Uterus (tissue), 4 donors: Measurements from ENCODE around the gene DDC. TPM values are rescaled to one million over a fixed set of nuclear protein-coding genes. Genes with fewer than 3 reads are reported as not detected.
A peak's percentile ranks its signal among the peaks of the same experiment; 100 is the strongest.

Experiments used
- DNase-seq, 2 donors: peaks; one replicate each; pipeline ENCODE4 v3.0.0-alpha.2; 2019 to 2020
- H3K27ac ChIP-seq, 2 donors: fragments of 200-600 bp; sonication (generic); 1 replicate in 1 of 2; 2 replicates in 1 of 2; pipeline ENCODE4 v1.5.1; 2016 to 2018
- H3K27me3 ChIP-seq, 2 donors: fragments of 200-600 bp; sonication (generic); one replicate each; pipeline ENCODE4 v1.5.1; 2018 to 2019; ENCODE audit warnings: control low read depth in 1 of 2
- H3K36me3 ChIP-seq, 2 donors: fragments of 200-600 bp; sonication (generic); one replicate each; pipeline ENCODE4 v1.5.1; 2019; ENCODE audit warnings: control low read depth in 1 of 2
- H3K4me1 ChIP-seq, 2 donors: fragments of 200-600 bp; sonication (generic); one replicate each; pipeline ENCODE4 v1.5.1; 2018 to 2019; ENCODE audit warnings: control low read depth in 1 of 2
- H3K4me3 ChIP-seq, 2 donors: fragments of 200-600 bp; sonication (generic); 1 replicate in 1 of 2; 2 replicates in 1 of 2; pipeline ENCODE4 v1.5.1; 2018 to 2019; ENCODE audit warnings: mild to moderate bottlenecking in 1 of 2
- H3K9me3 ChIP-seq, 2 donors: fragments of 200-600 bp; sonication (generic); one replicate each; pipeline ENCODE4 v1.5.1; 2019; ENCODE audit warnings: control low read depth in 1 of 2
- CTCF ChIP-seq, 4 experiments: fragments of 200-600 bp in 2 of 4; fragments of 450-650 bp in 2 of 4; sonication (generic) in 2 of 4; IDR thresholded peaks; one replicate each; pipeline ENCODE4 v1.5.1; 2016 to 2019; ENCODE audit warnings: antibody characterized with exemption in 4 of 4, mild to moderate bottlenecking in 2 of 4, moderate library complexity in 1 of 4
- POLR2A ChIP-seq, 2 donors: fragments of 450-650 bp; IDR thresholded peaks; one replicate each; pipeline ENCODE4 v1.6.1; 2016; ENCODE audit warnings: antibody characterized with exemption in 2 of 2, mild to moderate bottlenecking in 1 of 2, moderate library complexity in 1 of 2
- intact Hi-C: fragments of 100-400 bp; cut with DNase I; formaldehyde crosslinking; loops from one replicate; pipeline ENCODE4 v1.15.1; 2023; ENCODE audit warnings: low total_unique reads
- total RNA-seq, 4 donors: library from RNA; depleted of rRNA in 3 of 4; stranded (reverse); fragments of >200 nt in 3 of 4; gene quantifications; one replicate each; pipeline versions ENCODE4 v1.1.0 to v1.2.4, GENCODE V29; 2014 to 2023
- donor health status: DM: yes; HTN: yes; CAD: no.

DDC gene
- total RNA-seq, 4 donors from 2014 or later: not detected

- Histone ChIP-seq H3K27me3 (no peaks in the 10 kb centered on the region), H3K9me3 (no peaks in the 10 kb centered on the region), H3K4me3 (no peak overlapping the region), H3K4me1 (peaks cover 4 to 7% of the 10 kb centered on the region in 2 donors), H3K27ac (peak overlapping the region; percentile 51 to 60), H3K36me3 (no peaks in the 10 kb centered on the region)
- DNase-seq: no peak
- intact Hi-C loops: no loop called here
- no peak for TF ChIP-seq POLR2A (IDR thresholded peaks at IDR 0.05)
- TF ChIP-seq CTCF (IDR thresholded peaks at IDR 0.05): no peak
These were observed 68.0 kb downstream of the DDC start for GRCh38 chr7:50497068-50497642.

- Histone ChIP-seq H3K4me1 (peaks cover 4% of the 10 kb centered on the region in 2 donors), H3K27ac (peak overlapping the region in 1 of 2 donors; percentile 60), H3K36me3 (no peaks in the 10 kb centered on the region), H3K4me3 (no peak overlapping the region), H3K9me3 (no peaks in the 10 kb centered on the region), H3K27me3 (no peaks in the 10 kb centered on the region)
- TF ChIP-seq POLR2A (IDR thresholded peaks at IDR 0.05): no peak
- TF ChIP-seq CTCF (IDR thresholded peaks at IDR 0.05): no peak
- intact Hi-C loops: no loop called here
- DNase-seq: no peak
These were observed 68.6 kb downstream of the DDC start for GRCh38 chr7:50496569-50496968.

GRCh38 chr7:50495746-50496145 is 69.5 kb downstream of the DDC start:
- H3K9me3 ChIP-seq: no peaks in the 10 kb centered on the region
- peaks cover 0 to 4% of the 10 kb centered on the region in 2 donors for H3K4me1 ChIP-seq
- H3K27me3 ChIP-seq: no peaks in the 10 kb centered on the region
- no peak overlapping the region for H3K27ac ChIP-seq
- no peak for DNase-seq
- intact Hi-C loops: no loop called here
- H3K4me3 ChIP-seq: no peak overlapping the region
- H3K36me3 ChIP-seq: no peaks in the 10 kb centered on the region
- TF ChIP-seq CTCF (IDR thresholded peaks at IDR 0.05) (no peak), POLR2A (IDR thresholded peaks at IDR 0.05) (no peak)

- H3K27me3 ChIP-seq: no peaks in the 10 kb centered on the region
These were observed 72.3 kb downstream of the DDC start for GRCh38 chr7:50492770-50493519.

More at GRCh38 chr7:50492770-50493519, 72.3 kb downstream of the DDC start:
- Histone ChIP-seq H3K4me3 (no peak overlapping the region), H3K9me3 (no peaks in the 10 kb centered on the region), H3K36me3 (no peaks in the 10 kb centered on the region), H3K4me1 (peaks cover 0 to 4% of the 10 kb centered on the region in 2 donors), H3K27ac (no peak overlapping the region)
- intact Hi-C loops: no loop called here
- TF ChIP-seq CTCF (IDR thresholded peaks at IDR 0.05): no peak
- TF ChIP-seq POLR2A (IDR thresholded peaks at IDR 0.05): no peak
- DNase-seq: no peak
